HL-60 (cell line): ENCODE results near the gene ZNF18.

Experiments used
- GABPA ChIP-seq: IDR thresholded peaks from 2 replicates; pipeline ENCODE4 v1.6.1; 2012; ENCODE audit warnings: low read depth
- POLR2AphosphoS5 ChIP-seq: IDR thresholded peaks from 2 replicates; pipeline ENCODE4 v1.6.1; 2012; ENCODE audit warnings: low read depth
- REST ChIP-seq: IDR thresholded peaks from 2 replicates; pipeline ENCODE4 v1.6.1; 2012; ENCODE audit warnings: low read depth; ENCODE audit not compliant: insufficient replicate concordance
- TF ChIP-seq, protein P1 (sequence below): IDR thresholded peaks from one replicate; pipeline ENCODE4 v1.5.1; 2011; ENCODE audit warnings: low read length, control low read depth, inconsistent platforms; ENCODE audit not compliant: insufficient read depth

DNA sequence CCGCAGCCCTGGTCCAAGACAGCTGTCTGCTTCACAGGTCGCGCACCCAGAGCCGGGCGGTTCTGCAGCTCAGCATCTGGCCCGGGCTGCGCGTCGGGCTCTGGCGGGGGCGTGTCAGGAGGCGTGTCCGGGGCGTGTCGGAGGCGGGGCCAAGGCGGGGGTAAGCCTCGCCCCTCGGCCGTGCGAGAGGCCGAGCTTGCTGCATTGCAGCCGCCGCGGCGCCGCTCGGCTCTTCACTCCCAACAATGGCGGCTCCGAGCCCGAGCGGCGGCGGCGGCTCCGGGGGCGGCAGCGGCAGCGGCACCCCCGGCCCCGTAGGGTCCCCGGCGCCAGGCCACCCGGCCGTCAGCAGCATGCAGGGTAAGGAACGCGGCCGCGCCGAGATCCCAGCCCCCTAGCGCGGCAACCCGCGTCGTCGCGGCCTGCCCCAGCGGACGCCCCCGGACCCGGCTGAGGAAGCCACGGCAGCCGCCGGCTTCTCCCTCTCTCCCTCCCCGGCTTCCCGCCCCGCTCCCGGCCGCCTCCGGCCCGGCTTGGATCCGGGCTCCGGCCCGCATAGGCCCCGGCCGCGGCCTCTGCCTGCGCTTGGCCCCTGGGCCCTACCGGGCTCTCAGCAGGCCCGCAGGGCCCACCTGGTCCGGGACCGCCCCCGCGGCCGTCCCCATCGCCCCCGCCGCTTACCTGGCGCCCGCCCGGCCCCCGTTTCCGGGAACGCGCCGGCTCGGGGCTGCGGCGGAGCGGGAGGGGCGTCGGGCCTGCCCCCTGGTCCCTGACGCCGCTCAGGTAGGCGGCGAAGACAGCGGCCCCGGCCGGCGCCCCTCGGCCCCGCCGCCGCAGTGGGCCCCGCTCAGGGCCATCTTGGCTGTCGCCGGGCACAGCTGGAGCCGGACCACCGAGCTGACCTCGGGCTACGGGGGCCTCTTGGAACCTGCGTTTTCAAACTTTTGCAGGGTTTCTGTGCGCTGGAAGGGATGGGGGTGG lies 23.7 kb upstream of the ZNF18 start, which contains the start of gene MAP2K4:
- TF ChIP-seq REST, result no peak
- TF ChIP-seq, protein P1, sequence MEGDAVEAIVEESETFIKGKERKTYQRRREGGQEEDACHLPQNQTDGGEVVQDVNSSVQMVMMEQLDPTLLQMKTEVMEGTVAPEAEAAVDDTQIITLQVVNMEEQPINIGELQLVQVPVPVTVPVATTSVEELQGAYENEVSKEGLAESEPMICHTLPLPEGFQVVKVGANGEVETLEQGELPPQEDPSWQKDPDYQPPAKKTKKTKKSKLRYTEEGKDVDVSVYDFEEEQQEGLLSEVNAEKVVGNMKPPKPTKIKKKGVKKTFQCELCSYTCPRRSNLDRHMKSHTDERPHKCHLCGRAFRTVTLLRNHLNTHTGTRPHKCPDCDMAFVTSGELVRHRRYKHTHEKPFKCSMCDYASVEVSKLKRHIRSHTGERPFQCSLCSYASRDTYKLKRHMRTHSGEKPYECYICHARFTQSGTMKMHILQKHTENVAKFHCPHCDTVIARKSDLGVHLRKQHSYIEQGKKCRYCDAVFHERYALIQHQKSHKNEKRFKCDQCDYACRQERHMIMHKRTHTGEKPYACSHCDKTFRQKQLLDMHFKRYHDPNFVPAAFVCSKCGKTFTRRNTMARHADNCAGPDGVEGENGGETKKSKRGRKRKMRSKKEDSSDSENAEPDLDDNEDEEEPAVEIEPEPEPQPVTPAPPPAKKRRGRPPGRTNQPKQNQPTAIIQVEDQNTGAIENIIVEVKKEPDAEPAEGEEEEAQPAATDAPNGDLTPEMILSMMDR, result no peak
- no peak for TF ChIP-seq POLR2AphosphoS5
- no peak for TF ChIP-seq GABPA
